ENCODE measurements around the gene HNRNPU. TPM values are rescaled to one million over a fixed set of nuclear protein-coding genes. Genes with fewer than 3 reads are reported as not detected.

The HNRNPU gene
- total and polyA plus RNA-seq, 2 experiments from 2014 or later: 298 to 316 TPM

DNA sequence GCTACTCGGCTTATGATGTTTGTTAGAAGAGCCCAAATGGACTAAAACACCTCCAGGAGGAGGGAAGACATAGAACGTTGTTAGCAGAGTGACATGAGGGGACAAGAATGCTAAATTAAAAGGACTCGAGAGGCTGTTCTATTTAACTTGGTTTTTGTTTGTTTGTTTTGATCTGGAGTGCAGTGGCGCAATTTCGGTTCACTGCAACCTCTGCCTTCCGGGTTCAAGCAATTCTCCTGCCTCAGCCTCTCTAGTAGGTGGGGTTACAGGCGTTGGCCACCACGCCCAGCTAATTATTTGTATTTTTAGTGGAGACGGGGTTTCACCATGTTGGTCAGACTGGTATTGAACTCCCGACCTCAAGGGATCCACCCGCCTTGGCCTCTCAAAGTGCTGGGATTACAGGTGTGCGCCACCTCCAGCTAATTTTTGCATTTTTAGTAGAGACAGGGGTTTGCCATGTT is 5.1 kb upstream of the HNRNPU start:
- Histone ChIP-seq H3K27ac (no peak overlapping the region), H2AFZ (no peak overlapping the region), H3K79me2 (peaks cover 2% of the 10 kb centered on the region), H3K9me3 (ENCODE audit: low read depth) (no peaks in the 10 kb centered on the region), H4K20me1 (ENCODE audit: insufficient read depth, poor library complexity, severe bottlenecking) (no peaks in the 10 kb centered on the region), H3K4me1 (ENCODE audit: insufficient read depth) (peaks cover 20% of the 10 kb centered on the region), H3K4me2 (no peak overlapping the region), H3K36me3 (replicated peaks; ENCODE audit: insufficient read depth, low read depth) (no peaks in the 10 kb centered on the region), H3K4me3 (no peak overlapping the region), H3K27me3 (no peaks in the 10 kb centered on the region), H3K9me2 (replicated peaks; ENCODE audit: insufficient read depth) (no peaks in the 10 kb centered on the region)
- no peak for DNase-seq (ENCODE audit: low spot score)
- TF ChIP-seq, protein P1, sequence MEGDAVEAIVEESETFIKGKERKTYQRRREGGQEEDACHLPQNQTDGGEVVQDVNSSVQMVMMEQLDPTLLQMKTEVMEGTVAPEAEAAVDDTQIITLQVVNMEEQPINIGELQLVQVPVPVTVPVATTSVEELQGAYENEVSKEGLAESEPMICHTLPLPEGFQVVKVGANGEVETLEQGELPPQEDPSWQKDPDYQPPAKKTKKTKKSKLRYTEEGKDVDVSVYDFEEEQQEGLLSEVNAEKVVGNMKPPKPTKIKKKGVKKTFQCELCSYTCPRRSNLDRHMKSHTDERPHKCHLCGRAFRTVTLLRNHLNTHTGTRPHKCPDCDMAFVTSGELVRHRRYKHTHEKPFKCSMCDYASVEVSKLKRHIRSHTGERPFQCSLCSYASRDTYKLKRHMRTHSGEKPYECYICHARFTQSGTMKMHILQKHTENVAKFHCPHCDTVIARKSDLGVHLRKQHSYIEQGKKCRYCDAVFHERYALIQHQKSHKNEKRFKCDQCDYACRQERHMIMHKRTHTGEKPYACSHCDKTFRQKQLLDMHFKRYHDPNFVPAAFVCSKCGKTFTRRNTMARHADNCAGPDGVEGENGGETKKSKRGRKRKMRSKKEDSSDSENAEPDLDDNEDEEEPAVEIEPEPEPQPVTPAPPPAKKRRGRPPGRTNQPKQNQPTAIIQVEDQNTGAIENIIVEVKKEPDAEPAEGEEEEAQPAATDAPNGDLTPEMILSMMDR (IDR thresholded peaks at IDR 0.05; ENCODE audit: poor library complexity): no peak
- no peak for TF ChIP-seq EZH2 (IDR thresholded peaks at IDR 0.05; ENCODE audit: borderline replicate concordance)
- TF ChIP-seq EZH2phosphoT487 (IDR thresholded peaks at IDR 0.05; ENCODE audit: low read depth, severe bottlenecking, unreplicated experiment): no peak
- WGBS (ENCODE audit: low lambda C conversion rate, missing lambda C conversion rate): 90% methylated on average over 12 of the region's 12 CpGs

DNA sequence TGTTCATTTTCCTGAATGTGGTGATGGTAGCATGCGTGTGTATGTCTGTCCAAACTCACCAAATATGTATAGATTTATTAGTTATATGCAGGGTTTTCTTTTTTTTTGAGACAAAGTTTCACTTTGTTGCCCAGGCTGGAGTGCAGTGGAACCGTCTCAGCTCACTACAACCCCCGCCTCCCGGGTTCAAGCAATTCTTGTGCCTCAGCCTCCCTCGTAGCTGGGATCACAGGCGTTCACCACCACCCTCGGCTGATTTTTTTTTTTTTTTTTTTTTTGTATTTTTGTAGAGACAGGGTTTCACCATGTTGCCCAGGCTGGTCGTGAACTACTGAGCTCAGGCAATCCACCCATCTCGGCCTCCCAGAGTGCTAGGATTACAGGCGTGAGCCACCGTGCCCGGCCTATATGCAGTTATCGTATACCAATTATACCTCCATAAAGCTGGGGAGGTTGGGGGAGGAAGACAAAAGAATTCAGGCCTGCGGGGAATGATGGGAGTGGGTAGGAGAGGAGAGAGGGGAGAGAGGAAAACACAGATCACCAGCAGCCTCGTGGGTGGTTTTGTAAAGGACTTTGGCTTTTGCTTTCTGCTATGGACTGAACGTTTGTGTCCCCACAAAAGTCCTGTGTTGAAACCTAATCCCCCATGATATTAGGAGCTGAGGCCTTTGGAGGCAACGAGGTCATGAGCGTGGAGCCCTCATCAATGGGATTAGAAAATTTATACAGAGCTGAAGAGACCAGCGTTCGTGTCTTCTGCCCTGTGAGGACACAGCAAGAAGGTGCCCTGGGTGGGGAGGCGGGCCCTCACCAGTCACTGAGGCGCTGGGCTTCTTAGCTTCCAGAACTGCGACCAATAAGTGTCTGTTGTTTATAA is 4.4 kb upstream of the HNRNPU start:
- Histone ChIP-seq H3K27me3 (no peaks in the 10 kb centered on the region), H3K27ac (no peak overlapping the region), H3K79me2 (peaks cover 7% of the 10 kb centered on the region), H3K4me3 (no peak overlapping the region), H2AFZ (no peak overlapping the region), H4K20me1 (ENCODE audit: insufficient read depth, poor library complexity, severe bottlenecking) (no peaks in the 10 kb centered on the region), H3K9me2 (replicated peaks; ENCODE audit: insufficient read depth) (no peaks in the 10 kb centered on the region), H3K9me3 (ENCODE audit: low read depth) (no peaks in the 10 kb centered on the region), H3K4me2 (no peak overlapping the region), H3K36me3 (replicated peaks; ENCODE audit: insufficient read depth, low read depth) (no peaks in the 10 kb centered on the region), H3K4me1 (ENCODE audit: insufficient read depth) (peaks cover 20% of the 10 kb centered on the region)
- 90% methylated on average over 23 of the region's 23 CpGs for WGBS (ENCODE audit: low lambda C conversion rate, missing lambda C conversion rate)
- TF ChIP-seq EZH2phosphoT487 (IDR thresholded peaks at IDR 0.05; ENCODE audit: low read depth, severe bottlenecking, unreplicated experiment) (no peak), EZH2 (IDR thresholded peaks at IDR 0.05; ENCODE audit: borderline replicate concordance) (no peak)
- TF ChIP-seq, protein P1 (IDR thresholded peaks at IDR 0.05; ENCODE audit: poor library complexity): no peak
- DNase-seq (ENCODE audit: low spot score): no peak

DNA sequence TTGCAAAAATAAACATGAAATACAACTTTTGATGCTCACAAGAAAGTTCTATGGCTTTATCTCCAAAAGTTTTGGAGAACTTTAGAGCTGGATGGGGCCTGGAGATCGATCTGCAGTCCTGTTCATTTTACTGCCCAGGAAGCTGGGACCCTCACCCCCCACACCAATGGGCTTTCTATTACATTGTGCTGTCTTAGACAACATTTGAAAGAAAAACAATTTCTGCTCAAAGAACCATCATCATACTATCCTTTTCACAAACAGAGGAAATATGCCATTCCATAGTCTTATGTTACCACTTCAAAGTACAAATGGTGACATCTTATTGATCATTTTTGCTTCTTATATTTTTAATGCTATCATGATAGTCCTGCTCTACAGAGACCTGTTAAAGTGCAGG is 2.0 kb upstream of the HNRNPU start:
- TF ChIP-seq, protein P1 (IDR thresholded peaks at IDR 0.05; ENCODE audit: poor library complexity): no peak
- TF ChIP-seq EZH2phosphoT487 (IDR thresholded peaks at IDR 0.05; ENCODE audit: low read depth, severe bottlenecking, unreplicated experiment): no peak
- no peak for TF ChIP-seq EZH2 (IDR thresholded peaks at IDR 0.05; ENCODE audit: borderline replicate concordance)
- Histone ChIP-seq H3K4me3 (no peak overlapping the region), H2AFZ (peak overlapping the region; percentile 82), H3K4me2 (no peak overlapping the region), H3K79me2 (peaks cover 27% of the 10 kb centered on the region), H3K9me3 (ENCODE audit: low read depth) (no peaks in the 10 kb centered on the region), H3K27me3 (no peaks in the 10 kb centered on the region), H3K27ac (peak overlapping the region; percentile 98), H3K9me2 (replicated peaks; ENCODE audit: insufficient read depth) (no peaks in the 10 kb centered on the region), H3K4me1 (ENCODE audit: insufficient read depth) (peaks cover 21% of the 10 kb centered on the region), H4K20me1 (ENCODE audit: insufficient read depth, poor library complexity, severe bottlenecking) (peaks cover 14% of the 10 kb centered on the region), H3K36me3 (replicated peaks; ENCODE audit: insufficient read depth, low read depth) (no peaks in the 10 kb centered on the region)
- no peak for DNase-seq (ENCODE audit: low spot score)
- WGBS (ENCODE audit: low lambda C conversion rate, missing lambda C conversion rate): 96% methylated on average over 1 of the region's 1 CpG
